K562 (cell line): ENCODE measurements around the gene HDAC7. TPM values are rescaled to one million over a fixed set of nuclear protein-coding genes. Genes with fewer than 3 reads are reported as not detected.

Experiments used
- FOXK2 ChIP-seq, 2 experiments: fragments of 450-650 bp; IDR thresholded peaks in 1 of 2; conservative IDR thresholded peaks in 1 of 2; 2 replicates each; pipeline ENCODE4 v1.6.1; 2016; ENCODE audit warnings: low read depth in 2 of 2, mild to moderate bottlenecking in 1 of 2
- NR1H2 ChIP-seq: sonication (generic); formaldehyde crosslinking; IDR thresholded peaks from 2 replicates; pipeline ENCODE4 v1.4.0; 2020; ENCODE audit warnings: mild to moderate bottlenecking, missing genetic modification reagents
- RBFOX2 ChIP-seq: fragments of 200-400 bp; formaldehyde crosslinking; IDR thresholded peaks from 2 replicates; pipeline ENCODE4 v1.6.1; 2017; ENCODE audit warnings: low read depth, mild to moderate bottlenecking, low read length, moderate library complexity
- TARDBP ChIP-seq: fragments of 450-650 bp; IDR thresholded peaks from 2 replicates; pipeline ENCODE4 v1.6.1; 2016
- U2AF1 ChIP-seq: fragments of 200-400 bp; formaldehyde crosslinking; optimal IDR thresholded peaks from 2 replicates; pipeline ENCODE3; 2017; ENCODE audit warnings: mild to moderate bottlenecking, low read depth, low read length, moderate library complexity
- ZBED1 ChIP-seq: IDR thresholded peaks from 2 replicates; pipeline ENCODE4 v1.6.1; 2014
- polyA plus RNA-seq, 8 experiments: library from polyadenylated mRNA; depleted of rRNA in 4 of 8; stranded (reverse) in 5 of 8; unstranded in 3 of 8; fragments of >200 nt; fragmentation: Nextera tagmentation in 2 of 8; fragmentation: Illumina TruSeq in 1 of 8; extraction: Ambion mirVana in 2 of 8; extraction: Trizol in 1 of 8; gene quantifications; 2 replicates each; pipeline versions ENCODE4 v1.2.1 to v1.2.3, GENCODE V29; 2011 to 2014; ENCODE audit warnings: inconsistent platforms in 1 of 8, missing spikeins in 1 of 8
- total RNA-seq, 7 experiments: library from RNA; depleted of rRNA in 6 of 7; stranded (reverse); fragments of >200 nt in 6 of 7; fragmentation: Illumina TruSeq in 2 of 7; extraction: Trizol in 2 of 7; gene quantifications; 2 replicates each; pipeline versions ENCODE4 v1.2.1 to v1.2.3, GENCODE V29; 2011 to 2021; ENCODE audit warnings: low replicate concordance in 1 of 7
- TF ChIP-seq, protein P1 (sequence below): sonication (generic); formaldehyde crosslinking; IDR thresholded peaks from 2 replicates; pipeline ENCODE4 v1.4.0; 2020; ENCODE audit warnings: mild to moderate bottlenecking, missing genetic modification reagents
- TF ChIP-seq, protein P2 (sequence below): sonication (generic); formaldehyde crosslinking; IDR thresholded peaks from 2 replicates; pipeline ENCODE4 v1.8.0; 2022; ENCODE audit warnings: mild to moderate bottlenecking, missing genetic modification reagents
- TF ChIP-seq, protein P3 (sequence below): fragments of 250-450 bp; sonication (Bioruptor Pico); IDR thresholded peaks from 2 replicates; pipeline ENCODE4 v1.5.0; 2022; ENCODE audit warnings: mild to moderate bottlenecking
- TF ChIP-seq, protein P4 (sequence below): sonication (generic); formaldehyde crosslinking; IDR thresholded peaks from 2 replicates; pipeline ENCODE4 v1.9.0; 2022; ENCODE audit warnings: mild to moderate bottlenecking, missing genetic modification reagents
- TF ChIP-seq, protein P5 (sequence below): fragments of 450-650 bp; formaldehyde crosslinking; IDR thresholded peaks from 2 replicates; pipeline ENCODE4 v1.4.0; 2020; ENCODE audit warnings: mild to moderate bottlenecking, mixed read lengths
- TF ChIP-seq, protein P6 (sequence below), 2 experiments: fragments of 450-650 bp in 1 of 2; IDR thresholded peaks; 2 replicates each; pipeline ENCODE4 v1.6.1; 2011 to 2017; ENCODE audit warnings: low read depth in 2 of 2, antibody characterized with exemption in 1 of 2, borderline replicate concordance in 1 of 2, low read length in 1 of 2, mild to moderate bottlenecking in 1 of 2, mixed read lengths in 1 of 2; ENCODE audit not compliant: control insufficient read depth in 1 of 2

The HDAC7 gene
- total and polyA plus RNA-seq, 9 of the 15 experiments (the other 6 are each of a cell fraction or from before 2014, with no cell fraction given): 2.5 to 129 (median 31.1) TPM

DNA sequence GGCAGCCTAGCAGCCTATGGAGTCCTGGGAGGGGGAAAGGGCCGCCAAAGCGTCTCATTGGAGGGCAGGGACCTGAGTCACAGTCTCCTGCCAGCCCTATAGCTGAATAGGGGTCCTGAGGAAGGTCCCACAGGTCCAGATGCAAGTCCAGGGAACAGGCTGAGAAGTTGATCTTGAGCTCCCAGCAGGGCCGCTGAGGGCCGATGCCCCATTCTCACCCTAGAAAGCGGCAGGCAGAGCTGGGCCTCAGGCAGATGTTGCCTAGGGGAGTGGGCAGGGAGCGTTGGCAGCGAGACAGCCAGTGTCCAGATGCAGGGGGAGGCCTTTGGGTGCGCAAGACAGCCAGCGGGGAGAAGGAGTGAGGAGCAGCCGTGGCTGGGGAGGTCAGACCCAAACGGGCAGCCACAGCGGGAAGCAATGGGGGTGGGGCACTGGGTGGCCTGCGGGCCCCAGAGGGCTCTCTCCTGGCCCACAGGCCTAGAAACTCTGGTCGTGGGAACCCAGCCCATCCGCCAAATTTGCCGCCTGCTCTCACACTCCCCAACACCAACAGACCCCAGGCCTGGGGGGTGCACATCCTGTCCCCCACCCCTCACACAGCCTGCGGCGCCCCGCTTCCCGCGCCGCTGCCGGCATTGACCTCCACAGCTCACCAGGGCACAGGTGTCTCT is 1.1 kb downstream of the HDAC7 start (continued):
- TF ChIP-seq, protein P1, sequence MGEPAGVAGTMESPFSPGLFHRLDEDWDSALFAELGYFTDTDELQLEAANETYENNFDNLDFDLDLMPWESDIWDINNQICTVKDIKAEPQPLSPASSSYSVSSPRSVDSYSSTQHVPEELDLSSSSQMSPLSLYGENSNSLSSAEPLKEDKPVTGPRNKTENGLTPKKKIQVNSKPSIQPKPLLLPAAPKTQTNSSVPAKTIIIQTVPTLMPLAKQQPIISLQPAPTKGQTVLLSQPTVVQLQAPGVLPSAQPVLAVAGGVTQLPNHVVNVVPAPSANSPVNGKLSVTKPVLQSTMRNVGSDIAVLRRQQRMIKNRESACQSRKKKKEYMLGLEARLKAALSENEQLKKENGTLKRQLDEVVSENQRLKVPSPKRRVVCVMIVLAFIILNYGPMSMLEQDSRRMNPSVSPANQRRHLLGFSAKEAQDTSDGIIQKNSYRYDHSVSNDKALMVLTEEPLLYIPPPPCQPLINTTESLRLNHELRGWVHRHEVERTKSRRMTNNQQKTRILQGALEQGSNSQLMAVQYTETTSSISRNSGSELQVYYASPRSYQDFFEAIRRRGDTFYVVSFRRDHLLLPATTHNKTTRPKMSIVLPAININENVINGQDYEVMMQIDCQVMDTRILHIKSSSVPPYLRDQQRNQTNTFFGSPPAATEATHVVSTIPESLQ (CRISPR knock-in tag): no peak
- no peak for TF ChIP-seq FOXK2 (conservative IDR thresholded peaks at IDR 0.05 in 1 of 2, IDR thresholded peaks at IDR 0.05 in 1 of 2; ENCODE audit: low read depth in 2 of 2)
- peak; percentile 65 for TF ChIP-seq RBFOX2
- TF ChIP-seq, protein P2, sequence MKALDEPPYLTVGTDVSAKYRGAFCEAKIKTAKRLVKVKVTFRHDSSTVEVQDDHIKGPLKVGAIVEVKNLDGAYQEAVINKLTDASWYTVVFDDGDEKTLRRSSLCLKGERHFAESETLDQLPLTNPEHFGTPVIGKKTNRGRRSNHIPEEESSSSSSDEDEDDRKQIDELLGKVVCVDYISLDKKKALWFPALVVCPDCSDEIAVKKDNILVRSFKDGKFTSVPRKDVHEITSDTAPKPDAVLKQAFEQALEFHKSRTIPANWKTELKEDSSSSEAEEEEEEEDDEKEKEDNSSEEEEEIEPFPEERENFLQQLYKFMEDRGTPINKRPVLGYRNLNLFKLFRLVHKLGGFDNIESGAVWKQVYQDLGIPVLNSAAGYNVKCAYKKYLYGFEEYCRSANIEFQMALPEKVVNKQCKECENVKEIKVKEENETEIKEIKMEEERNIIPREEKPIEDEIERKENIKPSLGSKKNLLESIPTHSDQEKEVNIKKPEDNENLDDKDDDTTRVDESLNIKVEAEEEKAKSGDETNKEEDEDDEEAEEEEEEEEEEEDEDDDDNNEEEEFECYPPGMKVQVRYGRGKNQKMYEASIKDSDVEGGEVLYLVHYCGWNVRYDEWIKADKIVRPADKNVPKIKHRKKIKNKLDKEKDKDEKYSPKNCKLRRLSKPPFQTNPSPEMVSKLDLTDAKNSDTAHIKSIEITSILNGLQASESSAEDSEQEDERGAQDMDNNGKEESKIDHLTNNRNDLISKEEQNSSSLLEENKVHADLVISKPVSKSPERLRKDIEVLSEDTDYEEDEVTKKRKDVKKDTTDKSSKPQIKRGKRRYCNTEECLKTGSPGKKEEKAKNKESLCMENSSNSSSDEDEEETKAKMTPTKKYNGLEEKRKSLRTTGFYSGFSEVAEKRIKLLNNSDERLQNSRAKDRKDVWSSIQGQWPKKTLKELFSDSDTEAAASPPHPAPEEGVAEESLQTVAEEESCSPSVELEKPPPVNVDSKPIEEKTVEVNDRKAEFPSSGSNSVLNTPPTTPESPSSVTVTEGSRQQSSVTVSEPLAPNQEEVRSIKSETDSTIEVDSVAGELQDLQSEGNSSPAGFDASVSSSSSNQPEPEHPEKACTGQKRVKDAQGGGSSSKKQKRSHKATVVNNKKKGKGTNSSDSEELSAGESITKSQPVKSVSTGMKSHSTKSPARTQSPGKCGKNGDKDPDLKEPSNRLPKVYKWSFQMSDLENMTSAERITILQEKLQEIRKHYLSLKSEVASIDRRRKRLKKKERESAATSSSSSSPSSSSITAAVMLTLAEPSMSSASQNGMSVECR (CRISPR knock-in tag): peak; percentile 70; the same call in 1 of the 2 replicates
- TF ChIP-seq, protein P3, sequence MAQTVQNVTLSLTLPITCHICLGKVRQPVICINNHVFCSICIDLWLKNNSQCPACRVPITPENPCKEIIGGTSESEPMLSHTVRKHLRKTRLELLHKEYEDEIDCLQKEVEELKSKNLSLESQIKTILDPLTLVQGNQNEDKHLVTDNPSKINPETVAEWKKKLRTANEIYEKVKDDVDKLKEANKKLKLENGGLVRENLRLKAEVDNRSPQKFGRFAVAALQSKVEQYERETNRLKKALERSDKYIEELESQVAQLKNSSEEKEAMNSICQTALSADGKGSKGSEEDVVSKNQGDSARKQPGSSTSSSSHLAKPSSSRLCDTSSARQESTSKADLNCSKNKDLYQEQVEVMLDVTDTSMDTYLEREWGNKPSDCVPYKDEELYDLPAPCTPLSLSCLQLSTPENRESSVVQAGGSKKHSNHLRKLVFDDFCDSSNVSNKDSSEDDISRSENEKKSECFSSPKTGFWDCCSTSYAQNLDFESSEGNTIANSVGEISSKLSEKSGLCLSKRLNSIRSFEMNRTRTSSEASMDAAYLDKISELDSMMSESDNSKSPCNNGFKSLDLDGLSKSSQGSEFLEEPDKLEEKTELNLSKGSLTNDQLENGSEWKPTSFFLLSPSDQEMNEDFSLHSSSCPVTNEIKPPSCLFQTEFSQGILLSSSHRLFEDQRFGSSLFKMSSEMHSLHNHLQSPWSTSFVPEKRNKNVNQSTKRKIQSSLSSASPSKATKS (CRISPR knock-in tag): no peak
- no peak for TF ChIP-seq U2AF1
- no peak for TF ChIP-seq ZBED1
- TF ChIP-seq TARDBP: no peak
- TF ChIP-seq, protein P4, sequence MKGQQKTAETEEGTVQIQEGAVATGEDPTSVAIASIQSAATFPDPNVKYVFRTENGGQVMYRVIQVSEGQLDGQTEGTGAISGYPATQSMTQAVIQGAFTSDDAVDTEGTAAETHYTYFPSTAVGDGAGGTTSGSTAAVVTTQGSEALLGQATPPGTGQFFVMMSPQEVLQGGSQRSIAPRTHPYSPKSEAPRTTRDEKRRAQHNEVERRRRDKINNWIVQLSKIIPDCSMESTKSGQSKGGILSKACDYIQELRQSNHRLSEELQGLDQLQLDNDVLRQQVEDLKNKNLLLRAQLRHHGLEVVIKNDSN: no peak
- TF ChIP-seq, protein P5, sequence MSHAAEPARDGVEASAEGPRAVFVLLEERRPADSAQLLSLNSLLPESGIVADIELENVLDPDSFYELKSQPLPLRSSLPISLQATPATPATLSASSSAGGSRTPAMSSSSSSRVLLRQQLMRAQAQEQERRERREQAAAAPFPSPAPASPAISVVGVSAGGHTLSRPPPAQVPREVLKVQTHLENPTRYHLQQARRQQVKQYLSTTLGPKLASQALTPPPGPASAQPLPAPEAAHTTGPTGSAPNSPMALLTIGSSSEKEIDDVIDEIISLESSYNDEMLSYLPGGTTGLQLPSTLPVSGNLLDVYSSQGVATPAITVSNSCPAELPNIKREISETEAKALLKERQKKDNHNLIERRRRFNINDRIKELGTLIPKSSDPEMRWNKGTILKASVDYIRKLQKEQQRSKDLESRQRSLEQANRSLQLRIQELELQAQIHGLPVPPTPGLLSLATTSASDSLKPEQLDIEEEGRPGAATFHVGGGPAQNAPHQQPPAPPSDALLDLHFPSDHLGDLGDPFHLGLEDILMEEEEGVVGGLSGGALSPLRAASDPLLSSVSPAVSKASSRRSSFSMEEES: no peak
- TF ChIP-seq NR1H2: no peak
- TF ChIP-seq, protein P6, sequence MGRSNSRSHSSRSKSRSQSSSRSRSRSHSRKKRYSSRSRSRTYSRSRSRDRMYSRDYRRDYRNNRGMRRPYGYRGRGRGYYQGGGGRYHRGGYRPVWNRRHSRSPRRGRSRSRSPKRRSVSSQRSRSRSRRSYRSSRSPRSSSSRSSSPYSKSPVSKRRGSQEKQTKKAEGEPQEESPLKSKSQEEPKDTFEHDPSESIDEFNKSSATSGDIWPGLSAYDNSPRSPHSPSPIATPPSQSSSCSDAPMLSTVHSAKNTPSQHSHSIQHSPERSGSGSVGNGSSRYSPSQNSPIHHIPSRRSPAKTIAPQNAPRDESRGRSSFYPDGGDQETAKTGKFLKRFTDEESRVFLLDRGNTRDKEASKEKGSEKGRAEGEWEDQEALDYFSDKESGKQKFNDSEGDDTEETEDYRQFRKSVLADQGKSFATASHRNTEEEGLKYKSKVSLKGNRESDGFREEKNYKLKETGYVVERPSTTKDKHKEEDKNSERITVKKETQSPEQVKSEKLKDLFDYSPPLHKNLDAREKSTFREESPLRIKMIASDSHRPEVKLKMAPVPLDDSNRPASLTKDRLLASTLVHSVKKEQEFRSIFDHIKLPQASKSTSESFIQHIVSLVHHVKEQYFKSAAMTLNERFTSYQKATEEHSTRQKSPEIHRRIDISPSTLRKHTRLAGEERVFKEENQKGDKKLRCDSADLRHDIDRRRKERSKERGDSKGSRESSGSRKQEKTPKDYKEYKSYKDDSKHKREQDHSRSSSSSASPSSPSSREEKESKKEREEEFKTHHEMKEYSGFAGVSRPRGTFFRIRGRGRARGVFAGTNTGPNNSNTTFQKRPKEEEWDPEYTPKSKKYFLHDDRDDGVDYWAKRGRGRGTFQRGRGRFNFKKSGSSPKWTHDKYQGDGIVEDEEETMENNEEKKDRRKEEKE (IDR thresholded peaks at IDR 0.05; ENCODE audit: borderline replicate concordance in 1 of 2, control insufficient read depth in 1 of 2, low read depth in 2 of 2, low read length in 1 of 2): no peak
